NB4 (cell line): ENCODE data around the gene LRRTM4.

Experiments used
- CTCF ChIP-seq: IDR thresholded peaks from one replicate; pipeline ENCODE4 v1.5.1; 2012; ENCODE audit warnings: low read depth, low read length
- MAX ChIP-seq: IDR thresholded peaks from 2 replicates; pipeline ENCODE4 v1.6.1; 2011; ENCODE audit warnings: low read depth, low read length
- POLR2A ChIP-seq: IDR thresholded peaks from 2 replicates; pipeline ENCODE4 v1.6.1; 2011; ENCODE audit warnings: mild to moderate bottlenecking; ENCODE audit not compliant: insufficient read length; ENCODE audit errors: extremely low read depth

GRCh38 chr2:77296791-77297190 lies 225.4 kb downstream of the LRRTM4 start:
- TF ChIP-seq CTCF (no peak), POLR2A (no peak), MAX (no peak)
